Heart left ventricle (tissue), 13 donors: ENCODE data around the gene SZRD1.

ENCODE experiments used
- POLR2A ChIP-seq, 2 donors: fragments of 450-650 bp; IDR thresholded peaks; one replicate each; pipeline ENCODE4 v1.6.1; 2017; ENCODE audit warnings: antibody characterized with exemption in 2 of 2, mild to moderate bottlenecking in 2 of 2, moderate library complexity in 2 of 2
- TF ChIP-seq, protein P1 (sequence below), 12 donors: fragments of 200-600 bp; sonication (generic) in 4 of 12; IDR thresholded peaks; one replicate each; pipeline versions ENCODE4 v1.5.0 to v1.8.0; 2018 to 2022; ENCODE audit warnings: antibody characterized with exemption in 12 of 12, mild to moderate bottlenecking in 5 of 12
- donor health status: ischemic (EF 13 %, LVEDD 7.1; RV severe dilation, severe dysfunction).
- donor health status: DM: no; HTN: yes; CAD: no.
- donor health status: DM: no; HTN: no; CAD: no.
- donor health status: ischemic (EF 25% LVEDD 6.9; RV normal size, moderate dysfunction).
- donor health status: ischemic (EF 25% LVEDD 5.7; RV mildly dilated, moderate dysfunction).
- donor health status: ischemic (EF 35%, LVEDD 5.7; RV mildly dilated, moderate dysfunction).
- donor health status: nonischemic (EF 11% LVEDD 7.7; RV severe dilation, severe dysfunction).
- donor health status: DM: yes; HTN: yes; CAD: no.
- donor health status: PGD.
- donor health status: ischemic (EF 29% LVEDD 5.4; RV normal size, mild dysfunction).
- donor health status: nonischemic (EF 23%, LVEDD 6.1; RV moderate dilation, normal function).

GRCh38 chr1:16425125-16426025, 58.3 kb downstream of the SZRD1 start:
- TF ChIP-seq POLR2A (IDR thresholded peaks at IDR 0.05): no peak
- TF ChIP-seq, protein P1, sequence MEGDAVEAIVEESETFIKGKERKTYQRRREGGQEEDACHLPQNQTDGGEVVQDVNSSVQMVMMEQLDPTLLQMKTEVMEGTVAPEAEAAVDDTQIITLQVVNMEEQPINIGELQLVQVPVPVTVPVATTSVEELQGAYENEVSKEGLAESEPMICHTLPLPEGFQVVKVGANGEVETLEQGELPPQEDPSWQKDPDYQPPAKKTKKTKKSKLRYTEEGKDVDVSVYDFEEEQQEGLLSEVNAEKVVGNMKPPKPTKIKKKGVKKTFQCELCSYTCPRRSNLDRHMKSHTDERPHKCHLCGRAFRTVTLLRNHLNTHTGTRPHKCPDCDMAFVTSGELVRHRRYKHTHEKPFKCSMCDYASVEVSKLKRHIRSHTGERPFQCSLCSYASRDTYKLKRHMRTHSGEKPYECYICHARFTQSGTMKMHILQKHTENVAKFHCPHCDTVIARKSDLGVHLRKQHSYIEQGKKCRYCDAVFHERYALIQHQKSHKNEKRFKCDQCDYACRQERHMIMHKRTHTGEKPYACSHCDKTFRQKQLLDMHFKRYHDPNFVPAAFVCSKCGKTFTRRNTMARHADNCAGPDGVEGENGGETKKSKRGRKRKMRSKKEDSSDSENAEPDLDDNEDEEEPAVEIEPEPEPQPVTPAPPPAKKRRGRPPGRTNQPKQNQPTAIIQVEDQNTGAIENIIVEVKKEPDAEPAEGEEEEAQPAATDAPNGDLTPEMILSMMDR (IDR thresholded peaks at IDR 0.05): no peak
